Right cardiac atrium (tissue), 5 donors: ENCODE measurements around the gene NTN3. TPM values are rescaled to one million over a fixed set of nuclear protein-coding genes. Genes with fewer than 3 reads are reported as not detected.

Source experiments
- ATAC-seq, 2 donors: fragments of 200-7000 bp; cut with Tn5 transposase; one replicate each; pipeline versions ENCODE4 v1.8.0 to v1.9.1; 2020; ENCODE audit warnings: moderate library complexity in 2 of 2, mild to moderate bottlenecking in 1 of 2
- DNase-seq, 3 donors: peaks; one replicate each; pipeline ENCODE4 v3.0.0-alpha.2; 2020
- H3K27ac ChIP-seq: one replicate; pipeline ENCODE4 v1.5.1; 2013; ENCODE audit warnings: mild to moderate bottlenecking, low read length, control low read depth, moderate library complexity
- H3K27me3 ChIP-seq: one replicate; pipeline ENCODE4 v1.6.1; 2013; ENCODE audit not compliant: control insufficient read depth, insufficient read depth
- H3K4me1 ChIP-seq: one replicate; pipeline ENCODE4 v1.6.1; 2013; ENCODE audit warnings: low read length; ENCODE audit not compliant: control insufficient read depth, insufficient read depth
- H3K4me3 ChIP-seq: one replicate; pipeline ENCODE4 v1.5.1; 2013; ENCODE audit warnings: low read length, control low read depth
- H3K9me3 ChIP-seq: one replicate; pipeline ENCODE4 v1.6.1; 2013; ENCODE audit warnings: low read length; ENCODE audit not compliant: control insufficient read depth
- WGBS: extraction: QIAGEN DNeasy Blood & Tissue Kit; methylation state at CpG from one replicate; pipeline ENCODE4 v1.1.7; 2013; 5-methylcytosine and 5-hydroxymethylcytosine counted together
- intact Hi-C, 4 donors: fragments of 100-400 bp; cut with DNase I; formaldehyde crosslinking; loops; one replicate each; pipeline versions ENCODE4 v1.11.0 to v1.14.0; 2022 to 2023
- microRNA-seq, 2 donors: library from miRNA; unstranded; fragments of <30 nt; microRNA quantifications; one replicate each; pipeline ENCODE4 v1.2.0, GENCODE V29; 2020 to 2021
- polyA plus RNA-seq: library from polyadenylated mRNA; stranded (reverse); fragments of 200-250 nt; gene quantifications from one replicate; pipeline ENCODE4 v1.2.3, GENCODE V29; 2013
- total RNA-seq, 4 donors: library from RNA; stranded (reverse); fragmentation: NEBNext Ultra II Directional; extraction: Animal tissue kit (Norgen Biotek cat#: 25700); gene quantifications; one replicate each; pipeline ENCODE4 v1.2.1, GENCODE V29; 2021
- donor health status: healthy with polysubstance abuse.
- donor health status: DM: no; HTN: yes; CAD: no.
- donor health status: DM: no; HTN: no; CAD: no.
- donor health status: DM: no; HTN: yes; CAD: no; lungs with severe emphysema.
- donor health status: DM: yes; HTN: yes; CAD: no.

Gene NTN3
- total and polyA plus RNA-seq, 5 donors = 0.50 to 1.8 (median 0.74) TPM

DNA sequence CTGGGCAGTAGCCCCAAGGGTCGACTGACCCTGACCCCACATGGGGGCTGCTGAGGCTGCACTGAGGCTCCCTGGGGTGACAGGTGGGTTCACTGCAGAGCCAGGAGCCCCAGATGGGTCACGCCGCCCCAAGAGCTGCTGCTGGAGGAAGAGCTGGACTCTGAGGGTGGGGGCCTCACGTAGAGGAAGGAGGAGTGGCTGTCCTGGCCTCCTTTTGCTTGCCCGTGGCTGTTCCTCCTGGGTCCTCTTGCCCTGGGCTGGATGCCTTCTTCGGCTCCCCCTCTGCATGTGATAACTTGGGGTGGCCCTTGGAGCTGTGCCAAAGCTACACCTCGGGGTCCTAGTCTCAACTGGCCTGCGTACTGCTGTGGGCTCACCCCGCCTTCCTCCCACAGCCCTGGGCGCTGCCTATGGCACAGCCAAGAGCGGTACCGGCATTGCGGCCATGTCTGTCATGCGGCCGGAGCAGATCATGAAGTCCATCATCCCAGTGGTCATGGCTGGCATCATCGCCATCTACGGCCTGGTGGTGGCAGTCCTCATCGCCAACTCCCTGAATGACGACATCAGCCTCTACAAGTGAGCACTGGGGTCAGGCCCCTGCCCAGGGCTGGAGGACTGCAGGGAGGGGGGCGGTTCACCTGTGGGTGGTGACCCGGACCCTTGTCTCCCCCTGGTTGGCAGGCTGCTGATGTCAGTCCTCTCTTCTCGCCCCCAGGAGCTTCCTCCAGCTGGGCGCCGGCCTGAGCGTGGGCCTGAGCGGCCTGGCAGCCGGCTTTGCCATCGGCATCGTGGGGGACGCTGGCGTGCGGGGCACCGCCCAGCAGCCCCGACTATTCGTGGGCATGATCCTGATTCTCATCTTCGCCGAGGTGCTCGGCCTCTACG is 48.0 kb downstream of the NTN3 start:
- ATAC-seq (peak; percentile 3), DNase-seq (peak; percentile 35 to 72 (median 69))
- 81% methylated on average over 39 of the region's 39 CpGs for WGBS
- no peaks in the 10 kb centered on the region for H3K27me3 ChIP-seq
- H3K4me1 ChIP-seq = peaks cover 22% of the 10 kb centered on the region
- no peaks in the 10 kb centered on the region for H3K9me3 ChIP-seq
- H3K4me3 ChIP-seq = no peak overlapping the region
- H3K27ac ChIP-seq = peak overlapping the region; percentile 40
- intact Hi-C loops = loop anchor here in 1 of 4 donors (5.0 kb wide), 1 partner anchor 297 kb away; the partner anchor contains the start of gene E4F1

DNA sequence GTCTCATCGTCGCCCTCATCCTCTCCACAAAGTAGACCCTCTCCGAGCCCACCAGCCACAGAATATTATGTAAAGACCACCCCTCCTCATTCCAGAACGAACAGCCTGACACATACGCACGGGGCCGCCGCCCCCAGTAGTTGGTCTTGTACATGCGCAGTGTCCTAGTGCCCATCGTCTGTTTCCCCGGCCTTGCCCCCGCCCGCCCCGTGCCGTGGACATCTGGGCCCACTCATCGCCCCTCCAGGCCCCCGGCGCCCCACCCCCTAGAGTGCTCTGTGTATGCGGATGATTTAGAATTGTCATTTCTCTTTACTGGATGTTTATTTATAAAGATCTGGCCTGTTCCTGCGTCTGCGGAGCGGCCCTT is 48.6 kb downstream of the NTN3 start:
- Histone ChIP-seq H3K27me3 (no peaks in the 10 kb centered on the region), H3K27ac (peak overlapping the region; percentile 62), H3K4me3 (peak overlapping the region; percentile 26), H3K4me1 (peaks cover 22% of the 10 kb centered on the region), H3K9me3 (no peaks in the 10 kb centered on the region)
- intact Hi-C loops = loop anchor here in 1 of 4 donors (5.0 kb wide), 1 partner anchor 297 kb away; the partner anchor contains the start of gene E4F1
- 38% methylated on average over 22 of the region's 22 CpGs for WGBS
- peak in 2 of 3 donors; percentile 38 to 80 for DNase-seq
- peak; percentile 3 to 28 for ATAC-seq

DNA sequence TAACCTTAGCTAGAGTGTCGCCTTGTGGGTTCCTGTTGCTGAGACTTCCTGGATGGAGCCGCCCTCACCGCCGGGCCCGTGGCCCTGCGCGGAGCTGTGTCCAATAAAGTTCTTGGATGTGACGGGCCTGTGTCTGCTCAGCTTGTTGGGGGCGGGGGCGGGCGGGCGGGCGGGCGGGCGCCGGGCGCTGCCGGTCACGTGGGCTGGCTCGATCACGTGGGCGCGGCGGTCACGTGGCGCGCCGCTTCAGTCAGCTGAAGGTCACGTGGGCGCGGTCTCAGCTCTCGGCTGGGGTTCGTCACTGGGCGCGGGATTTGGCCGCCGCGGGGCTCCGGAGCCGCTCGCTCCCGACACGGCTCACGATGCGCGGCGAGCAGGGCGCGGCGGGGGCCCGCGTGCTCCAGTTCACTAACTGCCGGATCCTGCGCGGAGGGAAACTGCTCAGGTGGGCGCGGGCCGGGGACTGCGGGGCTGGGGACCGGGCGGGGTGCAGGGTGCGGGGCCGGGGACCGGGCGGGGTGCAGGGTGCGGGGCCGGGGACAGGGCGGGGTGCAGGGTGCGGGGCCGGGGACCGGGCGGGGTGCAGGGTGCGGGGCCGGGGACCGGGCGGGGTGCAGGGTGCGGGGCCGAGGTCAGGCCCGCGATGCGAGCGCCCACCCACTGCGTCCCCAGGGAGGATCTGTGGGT is 49.1 kb downstream of the NTN3 start, which contains the start of gene AMDHD2:
Gene AMDHD2 (plus strand): TSS at position 275 of the 687 bp plus-strand sequence. CDS start 88 bp downstream, at position 363.
- Histone ChIP-seq H3K9me3 (no peaks in the 10 kb centered on the region), H3K27me3 (no peaks in the 10 kb centered on the region), H3K4me3 (peak within 1 kb of the TSS; percentile 73), H3K4me1 (peaks cover 19% of the 10 kb centered on the region), H3K27ac (peak within 1 kb of the TSS; percentile 75)
- intact Hi-C loops = no loop called here
- peak; percentile 93 to 98 (median 97) for DNase-seq
- WGBS = under 1% methylated on average over 83 of the region's 83 CpGs
- ATAC-seq = peak; percentile 81 to 83

DNA sequence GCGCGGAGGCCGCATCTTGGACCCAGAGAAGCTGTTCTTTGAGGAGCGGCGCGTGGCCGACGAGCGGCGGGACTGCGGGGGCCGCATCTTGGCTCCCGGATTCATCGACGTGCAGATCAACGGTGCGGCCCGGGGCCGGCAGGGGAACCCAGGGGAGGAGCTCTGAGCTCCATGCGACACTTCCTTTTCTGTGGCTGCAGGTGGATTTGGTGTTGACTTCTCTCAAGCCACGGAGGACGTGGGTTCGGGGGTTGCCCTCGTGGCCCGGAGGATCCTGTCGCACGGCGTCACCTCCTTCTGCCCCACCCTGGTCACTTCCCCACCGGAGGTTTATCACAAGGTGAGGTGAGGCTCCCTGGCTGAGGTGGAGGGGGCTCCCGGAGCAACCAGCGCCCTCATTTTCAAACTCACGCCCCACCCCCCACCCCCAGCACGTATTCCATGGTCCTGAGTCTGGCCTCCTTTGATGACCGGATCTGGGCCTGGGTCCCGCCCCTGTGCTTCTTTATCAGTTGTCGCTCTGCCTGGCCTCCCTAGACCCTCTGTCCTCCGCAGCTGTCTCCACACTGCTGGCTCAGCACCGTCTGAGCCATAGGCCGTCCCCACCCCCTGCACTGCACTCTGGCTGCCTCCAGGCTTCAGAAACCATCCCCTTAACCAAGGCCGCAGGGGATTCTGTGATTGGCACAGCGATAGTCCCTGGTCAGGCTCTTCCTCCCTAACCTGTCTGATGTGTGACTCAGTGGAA is 49.9 kb downstream of the NTN3 start:
- H3K4me1 ChIP-seq = peaks cover 12% of the 10 kb centered on the region
- DNase-seq = peak in 2 of 3 donors; percentile 75 to 76
- H3K4me3 ChIP-seq = peak overlapping the region; percentile 73
- no peaks in the 10 kb centered on the region for H3K27me3 ChIP-seq
- WGBS = 18% methylated on average over 41 of the region's 41 CpGs
- ATAC-seq = no peak
- H3K9me3 ChIP-seq = no peaks in the 10 kb centered on the region
- intact Hi-C loops = no loop called here
- peak overlapping the region; percentile 7 for H3K27ac ChIP-seq

Small RNA genes lying within 50 kb of the gene (microRNA-seq; reads per million reads assigned to microRNA genes)
- gene MIR6767 (0 reads per million in 2 donors), gene MIR6768 (0 reads per million in 2 donors)

Other genes starting within 250 kb of the NTN3 start
- gene E4F1, start 247.7 kb upstream of the NTN3 start, total RNA-seq = 10 to 100 TPM; 11.8 to 16.1 (median 14.2) TPM
- 13.7 TPM for gene E4F1, start 247.7 kb upstream of the NTN3 start, polyA plus RNA-seq
- gene DNASE1L2, start 234.9 kb upstream of the NTN3 start, total RNA-seq = under 1 TPM; 0.17 to 0.43 (median 0.33) TPM
- 0.48 TPM for gene DNASE1L2, start 234.9 kb upstream of the NTN3 start, polyA plus RNA-seq
- 100 to 1,000 TPM; 110 to 145 (median 121) TPM for gene ECI1, start 219.7 kb upstream of the NTN3 start, total RNA-seq
- 166 TPM for gene ECI1, start 219.7 kb upstream of the NTN3 start, polyA plus RNA-seq
- 100 to 1,000 TPM; 103 to 114 (median 110) TPM for gene RNPS1, start 203.2 kb upstream of the NTN3 start, total RNA-seq
- gene RNPS1, start 203.2 kb upstream of the NTN3 start, polyA plus RNA-seq = 105 TPM
- gene ABCA3, start 130.6 kb upstream of the NTN3 start, total RNA-seq = 10 to 100 TPM in 1 of 4 donors, 1 to 10 TPM in 3; 7.7 to 11.3 (median 8.5) TPM
- gene ABCA3, start 130.6 kb upstream of the NTN3 start, polyA plus RNA-seq = 6.9 TPM
- 1 to 10 TPM in 3 of 4 donors, under 1 TPM in 1; 0.78 to 1.9 (median 1.5) TPM for gene CCNF, start 41.9 kb upstream of the NTN3 start, total RNA-seq
- 0.70 TPM for gene CCNF, start 41.9 kb upstream of the NTN3 start, polyA plus RNA-seq
- 1 to 10 TPM in 2 of 4 donors, under 1 TPM in 2; 0.58 to 2.2 (median 1.2) TPM for gene TEDC2, start 11.2 kb upstream of the NTN3 start, total RNA-seq
- 1.5 TPM for gene TEDC2, start 11.2 kb upstream of the NTN3 start, polyA plus RNA-seq
- gene TBC1D24, start 3.8 kb downstream of the NTN3 start, total RNA-seq = 10 to 100 TPM; 11.6 to 15.5 (median 13.0) TPM
- 5.7 TPM for gene TBC1D24, start 3.8 kb downstream of the NTN3 start, polyA plus RNA-seq
- 100 to 1,000 TPM; 153 to 180 (median 179) TPM for gene ATP6V0C, start 42.7 kb downstream of the NTN3 start, total RNA-seq
- gene ATP6V0C, start 42.7 kb downstream of the NTN3 start, polyA plus RNA-seq = 206 TPM
- 10 to 100 TPM; 10.6 to 16.5 (median 14.4) TPM for gene AMDHD2, start 49.1 kb downstream of the NTN3 start, total RNA-seq
- 12.1 TPM for gene AMDHD2, start 49.1 kb downstream of the NTN3 start, polyA plus RNA-seq
- gene CEMP1, start 60.1 kb downstream of the NTN3 start, total RNA-seq = not detected
- 0.27 TPM for gene CEMP1, start 60.1 kb downstream of the NTN3 start, polyA plus RNA-seq
- gene PDPK1, start 66.7 kb downstream of the NTN3 start, total RNA-seq = 10 to 100 TPM; 35.7 to 44.9 (median 37.8) TPM
- 18.0 TPM for gene PDPK1, start 66.7 kb downstream of the NTN3 start, polyA plus RNA-seq
- 10 to 100 TPM; 10.6 to 13.7 (median 12.0) TPM for gene KCTD5, start 211.2 kb downstream of the NTN3 start, total RNA-seq
- gene KCTD5, start 211.2 kb downstream of the NTN3 start, polyA plus RNA-seq = 11.1 TPM
- under 1 TPM; 0.32 to 0.64 (median 0.37) TPM for gene PRSS27, start 248.9 kb downstream of the NTN3 start, total RNA-seq
- gene PRSS27, start 248.9 kb downstream of the NTN3 start, polyA plus RNA-seq = 0.25 TPM